ENCODE results near the gene DTNA. TPM values are rescaled to one million over a fixed set of nuclear protein-coding genes. Genes with fewer than 3 reads are reported as not detected.

The DTNA gene
- total and polyA plus RNA-seq, 2 donors from 2014 or later: 6.2 to 22.3 TPM

DNA sequence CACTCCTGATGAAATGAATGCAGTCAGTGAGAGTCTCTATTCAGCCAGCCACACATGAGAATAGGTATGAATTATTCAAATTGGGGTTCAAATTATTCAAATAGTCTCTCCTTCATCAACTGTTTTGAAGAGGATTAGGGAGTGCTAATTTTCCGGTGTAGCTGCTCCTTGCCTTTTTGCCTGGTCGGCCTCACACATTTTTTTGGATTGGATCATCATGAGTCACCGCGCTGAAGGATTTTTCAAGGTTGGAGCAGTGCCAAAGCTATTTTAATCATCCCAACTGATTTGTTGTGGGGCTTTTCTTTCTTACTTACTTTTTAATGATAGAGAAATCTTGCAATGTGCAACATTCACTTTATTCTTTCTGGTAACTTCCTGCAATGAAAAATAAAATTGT is 2.4 kb upstream of the DTNA start:
- TF ChIP-seq CTCF (IDR thresholded peaks at IDR 0.05; ENCODE audit: borderline replicate concordance, extremely low read depth, insufficient read depth): no peak
- peaks cover 0 to 2% (median 0%) of the 10 kb centered on the region in 3 donors for H3K4me1 ChIP-seq (ENCODE audit: control insufficient read depth in 2 of 3, insufficient read depth in 2 of 3, low read depth in 1 of 3, low read length in 3 of 3)
- FAIRE-seq (no peak), DNase-seq (peak in 3 of 5 donors; percentile 44 to 82 (median 79))
- H3K9ac ChIP-seq (ENCODE audit: low read length in 3 of 3): no peak overlapping the region
- no peaks in the 10 kb centered on the region for H3K9me3 ChIP-seq (ENCODE audit: control insufficient read depth in 2 of 3, insufficient read depth in 1 of 3, low read length in 3 of 3)
- H3K36me3 ChIP-seq (ENCODE audit: control insufficient read depth in 2 of 3, insufficient read depth in 3 of 3, low read length in 3 of 3): no peaks in the 10 kb centered on the region
- H3K4me3 ChIP-seq (ENCODE audit: low read length in 3 of 3): no peak overlapping the region
- H3K27ac ChIP-seq (ENCODE audit: low read depth in 2 of 2, low read length in 2 of 2): no peak overlapping the region
- intact Hi-C loops (cut with DNase I): no loop called here
- no peaks in the 10 kb centered on the region for H3K27me3 ChIP-seq (ENCODE audit: control insufficient read depth, insufficient read depth, low read length)

GRCh38 chr18:34709104-34709503 is 994 bp upstream of the DTNA start:
- Histone ChIP-seq H3K27ac (ENCODE audit: low read depth in 2 of 2, low read length in 2 of 2) (no peak overlapping the region), H3K4me1 (ENCODE audit: control insufficient read depth in 2 of 3, insufficient read depth in 2 of 3, low read depth in 1 of 3, low read length in 3 of 3) (peaks cover 0 to 2% (median 0%) of the 10 kb centered on the region in 3 donors), H3K36me3 (ENCODE audit: control insufficient read depth in 2 of 3, insufficient read depth in 3 of 3, low read length in 3 of 3) (no peaks in the 10 kb centered on the region), H3K27me3 (ENCODE audit: control insufficient read depth, insufficient read depth, low read length) (no peaks in the 10 kb centered on the region), H3K4me3 (ENCODE audit: low read length in 3 of 3) (no peak overlapping the region), H3K9me3 (ENCODE audit: control insufficient read depth in 2 of 3, insufficient read depth in 1 of 3, low read length in 3 of 3) (no peaks in the 10 kb centered on the region), H3K9ac (ENCODE audit: low read length in 3 of 3) (no peak overlapping the region)
- TF ChIP-seq CTCF (IDR thresholded peaks at IDR 0.05; ENCODE audit: borderline replicate concordance, extremely low read depth, insufficient read depth): no peak
- intact Hi-C loops (cut with DNase I): no loop called here
- DNase-seq (peak in 2 of 5 donors; percentile 27 to 56), FAIRE-seq (no peak)

- no peak for FAIRE-seq
- peak in 2 of 5 donors; percentile 64 to 65 for DNase-seq
- H3K27ac ChIP-seq (ENCODE audit: low read depth in 2 of 2, low read length in 2 of 2): peak overlapping the region in 1 of 2 donors; percentile 4
Measured at GRCh38 chr18:34710458-34710914, 388 bp downstream of the DTNA start.

More at GRCh38 chr18:34710458-34710914, 388 bp downstream of the DTNA start:
- Histone ChIP-seq H3K4me3 (ENCODE audit: low read length in 3 of 3) (peak overlapping the region in 2 of 3 donors; percentile 48 to 63), H3K27me3 (ENCODE audit: control insufficient read depth, insufficient read depth, low read length) (no peaks in the 10 kb centered on the region), H3K36me3 (ENCODE audit: control insufficient read depth in 2 of 3, insufficient read depth in 3 of 3, low read length in 3 of 3) (no peaks in the 10 kb centered on the region), H3K9me3 (ENCODE audit: control insufficient read depth in 2 of 3, insufficient read depth in 1 of 3, low read length in 3 of 3) (no peaks in the 10 kb centered on the region), H3K4me1 (ENCODE audit: control insufficient read depth in 2 of 3, insufficient read depth in 2 of 3, low read depth in 1 of 3, low read length in 3 of 3) (peaks cover 0 to 2% (median 0%) of the 10 kb centered on the region in 3 donors), H3K9ac (ENCODE audit: low read length in 3 of 3) (peak overlapping the region in 2 of 3 donors; percentile 17 to 46)
- TF ChIP-seq CTCF (IDR thresholded peaks at IDR 0.05; ENCODE audit: borderline replicate concordance, extremely low read depth, insufficient read depth): no peak
- intact Hi-C loops (cut with DNase I): no loop called here
